HUES6 (cell line): Measurements from ENCODE around the gene CPT2.

ENCODE experiments used
- H3K27ac ChIP-seq: 2 replicates; pipeline ENCODE4 v1.7.0; 2013; ENCODE audit warnings: low read depth, mild to moderate bottlenecking, low read length, inconsistent platforms
- H3K27me3 ChIP-seq: 2 replicates; pipeline ENCODE4 v1.6.1; 2013; ENCODE audit warnings: low read length; ENCODE audit not compliant: control insufficient read depth, insufficient read depth
- H3K36me3 ChIP-seq: 2 replicates; pipeline ENCODE4 v1.6.1; 2013; ENCODE audit warnings: low read length; ENCODE audit not compliant: control insufficient read depth, insufficient read depth
- H3K4me1 ChIP-seq: 2 replicates; pipeline ENCODE4 v1.6.1; 2013; ENCODE audit warnings: low read length; ENCODE audit not compliant: control insufficient read depth, insufficient read depth
- H3K4me3 ChIP-seq: 2 replicates; pipeline ENCODE4 v1.5.1; 2013; ENCODE audit warnings: low read depth, low read length
- H3K9ac ChIP-seq: one replicate; pipeline ENCODE4 v1.6.1; 2013; ENCODE audit warnings: mild to moderate bottlenecking, low read length
- H3K9me3 ChIP-seq: 2 replicates; pipeline ENCODE4 v1.6.1; 2013; ENCODE audit warnings: low read depth, low read length; ENCODE audit not compliant: control insufficient read depth, insufficient read depth

The CPT2 gene

GRCh38 chr1:53163291-53163768 is 33.3 kb upstream of the CPT2 start:
- Histone ChIP-seq H3K9ac (no peak overlapping the region), H3K36me3 (no peaks in the 10 kb centered on the region), H3K27me3 (no peaks in the 10 kb centered on the region), H3K27ac (no peak overlapping the region), H3K9me3 (no peaks in the 10 kb centered on the region), H3K4me3 (no peak overlapping the region), H3K4me1 (peaks cover 6% of the 10 kb centered on the region; the same call in 1 of the 2 replicates)

- Histone ChIP-seq H3K4me1 (peaks cover 6% of the 10 kb centered on the region; the same call in 1 of the 2 replicates), H3K27me3 (no peaks in the 10 kb centered on the region), H3K9me3 (no peaks in the 10 kb centered on the region), H3K27ac (no peak overlapping the region), H3K9ac (no peak overlapping the region), H3K36me3 (no peaks in the 10 kb centered on the region), H3K4me3 (no peak overlapping the region)
Measured at GRCh38 chr1:53165408-53165961, 31.1 kb upstream of the CPT2 start.

- H3K9ac ChIP-seq, result no peak overlapping the region
- H3K27me3 ChIP-seq, result no peaks in the 10 kb centered on the region
- H3K4me1 ChIP-seq, result peaks cover 6% of the 10 kb centered on the region; the same call in 1 of the 2 replicates
- no peak overlapping the region for H3K27ac ChIP-seq
- H3K4me3 ChIP-seq, result no peak overlapping the region
- H3K9me3 ChIP-seq, result no peaks in the 10 kb centered on the region
- no peaks in the 10 kb centered on the region for H3K36me3 ChIP-seq
Measured at GRCh38 chr1:53166366-53166765, 30.3 kb upstream of the CPT2 start.

GRCh38 chr1:53166912-53167311 is 29.7 kb upstream of the CPT2 start:
- H3K27ac ChIP-seq, result no peak overlapping the region
- H3K4me1 ChIP-seq, result peaks cover 6% of the 10 kb centered on the region; the same call in 1 of the 2 replicates
- no peaks in the 10 kb centered on the region for H3K9me3 ChIP-seq
- no peak overlapping the region for H3K4me3 ChIP-seq
- no peaks in the 10 kb centered on the region for H3K27me3 ChIP-seq
- H3K9ac ChIP-seq, result no peak overlapping the region
- no peaks in the 10 kb centered on the region for H3K36me3 ChIP-seq

- Histone ChIP-seq H3K4me3 (no peak overlapping the region), H3K27ac (no peak overlapping the region), H3K36me3 (no peaks in the 10 kb centered on the region), H3K9me3 (no peaks in the 10 kb centered on the region), H3K4me1 (0 out of 2 replicates have a peak, but pooled peaks cover 9% of the 10 kb centered on the region), H3K27me3 (peaks cover 5% of the 10 kb centered on the region; the same call in 1 of the 2 replicates), H3K9ac (no peak overlapping the region)
Measured at GRCh38 chr1:53172426-53173128, 24.0 kb upstream of the CPT2 start.

GRCh38 chr1:53174971-53175913 is 21.4 kb upstream of the CPT2 start:
- no peaks in the 10 kb centered on the region for H3K36me3 ChIP-seq
- H3K9ac ChIP-seq, result no peak overlapping the region
- 0 out of 2 replicates have a peak, but pooled peaks cover 9% of the 10 kb centered on the region for H3K4me1 ChIP-seq
- no peak overlapping the region for H3K4me3 ChIP-seq
- H3K27me3 ChIP-seq, result peaks cover 15% of the 10 kb centered on the region; the same call in 1 of the 2 replicates
- no peaks in the 10 kb centered on the region for H3K9me3 ChIP-seq
- H3K27ac ChIP-seq, result no peak overlapping the region

GRCh38 chr1:53176452-53177208 is 20.0 kb upstream of the CPT2 start:
- no peak overlapping the region for H3K27ac ChIP-seq
- no peak overlapping the region for H3K4me3 ChIP-seq
- H3K4me1 ChIP-seq, result 0 out of 2 replicates have a peak, but pooled peaks cover 9% of the 10 kb centered on the region
- no peak overlapping the region for H3K9ac ChIP-seq
- no peaks in the 10 kb centered on the region for H3K9me3 ChIP-seq
- no peaks in the 10 kb centered on the region for H3K36me3 ChIP-seq
- peaks cover 20% of the 10 kb centered on the region; the same call in 1 of the 2 replicates for H3K27me3 ChIP-seq

GRCh38 chr1:53180226-53180625 is 16.4 kb upstream of the CPT2 start:
- no peak overlapping the region for H3K4me3 ChIP-seq
- peaks cover 28% of the 10 kb centered on the region; the same call in 1 of the 2 replicates for H3K27me3 ChIP-seq
- no peaks in the 10 kb centered on the region for H3K36me3 ChIP-seq
- no peak overlapping the region for H3K27ac ChIP-seq
- H3K9ac ChIP-seq, result no peak overlapping the region
- H3K4me1 ChIP-seq, result peaks cover 5% of the 10 kb centered on the region; the same call in 1 of the 2 replicates
- no peaks in the 10 kb centered on the region for H3K9me3 ChIP-seq

- Histone ChIP-seq H3K4me1 (peaks cover 7% of the 10 kb centered on the region; the same call in 1 of the 2 replicates), H3K4me3 (no peak overlapping the region), H3K27me3 (peaks cover 23% of the 10 kb centered on the region; the same call in 1 of the 2 replicates), H3K9ac (no peak overlapping the region), H3K27ac (no peak overlapping the region), H3K9me3 (no peaks in the 10 kb centered on the region), H3K36me3 (no peaks in the 10 kb centered on the region)
Measured at GRCh38 chr1:53180951-53181350, 15.7 kb upstream of the CPT2 start.

- Histone ChIP-seq H3K4me3 (no peak overlapping the region), H3K36me3 (no peaks in the 10 kb centered on the region), H3K9me3 (no peaks in the 10 kb centered on the region), H3K9ac (no peak overlapping the region), H3K27me3 (peaks cover 23% of the 10 kb centered on the region; the same call in 1 of the 2 replicates), H3K4me1 (peaks cover 7% of the 10 kb centered on the region; the same call in 1 of the 2 replicates), H3K27ac (no peak overlapping the region)
Measured at GRCh38 chr1:53182111-53182593, 14.5 kb upstream of the CPT2 start.
